Parathyroid adenoma (tissue), 2 donors: ENCODE measurements around the gene ETFB.

Experiments
- H2AFZ ChIP-seq: fragments of 300-600 bp; sonication (generic); one replicate; pipeline ENCODE4 v1.7.0; 2017; ENCODE audit warnings: antibody characterized with exemption, mild to moderate bottlenecking
- H3K27ac ChIP-seq: fragments of 300-600 bp; sonication (generic); one replicate; pipeline ENCODE4 v1.7.0; 2017
- H3K27me3 ChIP-seq: fragments of 300-600 bp; sonication (generic); one replicate; pipeline ENCODE4 v1.7.0; 2017; ENCODE audit warnings: low read length; ENCODE audit not compliant: control insufficient read depth, insufficient read depth
- H3K36me3 ChIP-seq: fragments of 300-600 bp; sonication (generic); one replicate; pipeline ENCODE4 v1.7.0; 2017; ENCODE audit warnings: low read length; ENCODE audit not compliant: control insufficient read depth, insufficient read depth
- H3K4me1 ChIP-seq: fragments of 300-600 bp; sonication (generic); one replicate; pipeline ENCODE4 v1.7.0; 2017; ENCODE audit warnings: control low read depth
- H3K4me2 ChIP-seq: fragments of 300-600 bp; sonication (generic); one replicate; pipeline ENCODE4 v1.7.0; 2017; ENCODE audit warnings: low read length
- H3K4me3 ChIP-seq: fragments of 300-600 bp; sonication (generic); one replicate; pipeline ENCODE4 v1.7.0; 2017; ENCODE audit warnings: low read depth, low read length
- H3K79me2 ChIP-seq: fragments of 300-600 bp; sonication (generic); one replicate; pipeline ENCODE4 v1.7.0; 2017; ENCODE audit warnings: control low read depth
- H3K9ac ChIP-seq: fragments of 300-600 bp; sonication (generic); one replicate; pipeline ENCODE4 v1.7.0; 2017; ENCODE audit warnings: mild to moderate bottlenecking
- H3K9me3 ChIP-seq: fragments of 300-600 bp; sonication (generic); one replicate; pipeline ENCODE4 v1.7.0; 2017; ENCODE audit warnings: low read length; ENCODE audit not compliant: control insufficient read depth
- TF ChIP-seq, protein P1 (sequence below): fragments of 300-600 bp; sonication (generic); IDR thresholded peaks from one replicate; pipeline ENCODE4 v1.7.0; 2017; ENCODE audit warnings: antibody characterized with exemption, mild to moderate bottlenecking
- donor health status: primary hyperparathyroidism.

Gene ETFB

GRCh38 chr19:51359294-51359693, 6.9 kb downstream of the ETFB start:
- Histone ChIP-seq H3K36me3 (no peaks in the 10 kb centered on the region), H3K4me1 (peaks cover 8% of the 10 kb centered on the region), H3K27me3 (no peaks in the 10 kb centered on the region), H3K4me3 (no peak overlapping the region), H3K27ac (no peak overlapping the region), H3K9ac (no peak overlapping the region), H3K9me3 (no peaks in the 10 kb centered on the region), H3K4me2 (no peak overlapping the region), H3K79me2 (peaks cover 17% of the 10 kb centered on the region), H2AFZ (no peak overlapping the region)
- TF ChIP-seq, protein P1, sequence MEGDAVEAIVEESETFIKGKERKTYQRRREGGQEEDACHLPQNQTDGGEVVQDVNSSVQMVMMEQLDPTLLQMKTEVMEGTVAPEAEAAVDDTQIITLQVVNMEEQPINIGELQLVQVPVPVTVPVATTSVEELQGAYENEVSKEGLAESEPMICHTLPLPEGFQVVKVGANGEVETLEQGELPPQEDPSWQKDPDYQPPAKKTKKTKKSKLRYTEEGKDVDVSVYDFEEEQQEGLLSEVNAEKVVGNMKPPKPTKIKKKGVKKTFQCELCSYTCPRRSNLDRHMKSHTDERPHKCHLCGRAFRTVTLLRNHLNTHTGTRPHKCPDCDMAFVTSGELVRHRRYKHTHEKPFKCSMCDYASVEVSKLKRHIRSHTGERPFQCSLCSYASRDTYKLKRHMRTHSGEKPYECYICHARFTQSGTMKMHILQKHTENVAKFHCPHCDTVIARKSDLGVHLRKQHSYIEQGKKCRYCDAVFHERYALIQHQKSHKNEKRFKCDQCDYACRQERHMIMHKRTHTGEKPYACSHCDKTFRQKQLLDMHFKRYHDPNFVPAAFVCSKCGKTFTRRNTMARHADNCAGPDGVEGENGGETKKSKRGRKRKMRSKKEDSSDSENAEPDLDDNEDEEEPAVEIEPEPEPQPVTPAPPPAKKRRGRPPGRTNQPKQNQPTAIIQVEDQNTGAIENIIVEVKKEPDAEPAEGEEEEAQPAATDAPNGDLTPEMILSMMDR: no peak

DNA sequence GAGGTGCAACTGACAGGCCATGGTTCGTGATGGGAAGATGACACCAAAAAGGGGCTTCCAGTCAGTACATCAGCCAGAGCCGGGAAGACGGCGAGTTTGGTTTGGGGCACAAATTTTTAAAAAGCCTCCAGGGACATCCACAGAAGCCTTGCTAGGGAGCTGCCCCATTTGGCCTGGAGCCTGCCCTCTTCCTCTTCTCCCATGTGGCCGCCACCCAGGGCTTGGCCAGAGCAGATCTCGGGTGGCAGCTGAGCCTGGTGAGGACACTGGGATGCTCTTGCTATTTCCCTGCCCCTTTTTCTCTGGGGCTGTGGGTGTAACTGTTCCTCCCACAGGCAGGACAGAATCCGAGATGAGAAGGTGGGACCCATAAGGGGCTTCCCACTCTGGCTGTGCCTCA, 8.2 kb downstream of the ETFB start:
- no peak overlapping the region for H3K27ac ChIP-seq
- peaks cover 13% of the 10 kb centered on the region for H3K4me1 ChIP-seq
- H3K79me2 ChIP-seq: peaks cover 15% of the 10 kb centered on the region
- no peak overlapping the region for H3K4me2 ChIP-seq
- H2AFZ ChIP-seq: no peak overlapping the region
- H3K9me3 ChIP-seq: no peaks in the 10 kb centered on the region
- TF ChIP-seq, protein P1: no peak
- H3K36me3 ChIP-seq: no peaks in the 10 kb centered on the region
- no peaks in the 10 kb centered on the region for H3K27me3 ChIP-seq
- no peak overlapping the region for H3K4me3 ChIP-seq
- H3K9ac ChIP-seq: no peak overlapping the region

DNA sequence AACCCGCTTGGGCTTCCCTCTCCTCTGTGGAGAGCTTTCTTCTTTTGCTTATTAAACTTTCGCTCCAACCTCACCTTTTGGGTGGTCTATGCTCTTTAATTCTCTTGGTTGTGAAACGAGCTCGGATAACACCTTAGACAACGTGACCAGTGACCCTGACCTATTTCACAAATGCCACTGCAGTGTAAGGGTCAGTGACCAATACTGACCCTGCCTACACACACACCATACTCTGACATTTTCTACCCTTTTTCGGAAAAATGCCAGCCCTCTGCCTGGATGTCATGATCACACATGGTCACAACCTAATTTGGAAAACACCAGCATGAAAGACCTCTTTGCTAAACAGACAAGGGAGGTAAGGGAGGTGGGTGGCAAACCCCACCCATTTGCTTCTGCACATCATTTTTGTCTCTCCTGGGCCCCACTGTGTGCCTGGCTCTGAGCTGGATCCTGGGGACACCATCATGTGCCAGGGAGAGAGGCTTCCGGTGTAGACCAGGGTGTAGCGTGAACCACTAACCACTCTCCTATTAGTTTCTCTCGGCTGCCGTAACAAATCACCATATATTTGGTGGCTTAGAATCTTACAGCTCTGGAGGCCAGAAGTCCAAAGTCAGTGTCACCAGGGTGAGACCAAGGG, 9.9 kb downstream of the ETFB start:
- H3K4me3 ChIP-seq: no peak overlapping the region
- no peaks in the 10 kb centered on the region for H3K27me3 ChIP-seq
- TF ChIP-seq, protein P1: no peak
- no peak overlapping the region for H3K4me2 ChIP-seq
- no peak overlapping the region for H3K27ac ChIP-seq
- H3K4me1 ChIP-seq: peaks cover 13% of the 10 kb centered on the region
- no peak overlapping the region for H3K9ac ChIP-seq
- no peaks in the 10 kb centered on the region for H3K9me3 ChIP-seq
- no peaks in the 10 kb centered on the region for H3K36me3 ChIP-seq
- no peak overlapping the region for H2AFZ ChIP-seq
- peaks cover 8% of the 10 kb centered on the region for H3K79me2 ChIP-seq

DNA sequence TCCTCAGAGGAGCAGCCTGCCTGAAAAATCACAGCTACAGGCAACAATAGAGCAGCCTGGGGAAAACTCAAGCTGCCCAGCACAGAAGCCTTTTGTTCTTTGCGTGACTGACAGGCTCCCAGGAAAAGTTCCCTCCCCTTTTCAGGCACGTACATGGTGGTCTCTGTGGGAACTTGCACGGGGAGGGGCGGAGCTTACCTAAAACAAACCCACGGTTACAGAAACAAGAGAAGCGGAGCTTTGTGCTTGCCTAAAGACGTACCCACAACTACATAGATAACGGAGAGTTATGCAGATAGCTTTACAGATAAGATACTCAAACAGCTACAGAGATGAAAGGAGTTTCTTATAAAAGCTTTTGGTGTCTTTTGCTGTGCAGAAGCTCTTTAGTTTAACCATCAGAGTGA, 11.4 kb downstream of the ETFB start:
- Histone ChIP-seq H3K4me3 (no peak overlapping the region), H3K9me3 (no peaks in the 10 kb centered on the region), H3K27ac (peak overlapping the region; percentile 9), H3K9ac (no peak overlapping the region), H2AFZ (no peak overlapping the region), H3K4me1 (peaks cover 13% of the 10 kb centered on the region), H3K79me2 (peaks cover 3% of the 10 kb centered on the region), H3K36me3 (no peaks in the 10 kb centered on the region), H3K4me2 (peak overlapping the region; percentile 58), H3K27me3 (no peaks in the 10 kb centered on the region)
- TF ChIP-seq, protein P1: no peak

DNA sequence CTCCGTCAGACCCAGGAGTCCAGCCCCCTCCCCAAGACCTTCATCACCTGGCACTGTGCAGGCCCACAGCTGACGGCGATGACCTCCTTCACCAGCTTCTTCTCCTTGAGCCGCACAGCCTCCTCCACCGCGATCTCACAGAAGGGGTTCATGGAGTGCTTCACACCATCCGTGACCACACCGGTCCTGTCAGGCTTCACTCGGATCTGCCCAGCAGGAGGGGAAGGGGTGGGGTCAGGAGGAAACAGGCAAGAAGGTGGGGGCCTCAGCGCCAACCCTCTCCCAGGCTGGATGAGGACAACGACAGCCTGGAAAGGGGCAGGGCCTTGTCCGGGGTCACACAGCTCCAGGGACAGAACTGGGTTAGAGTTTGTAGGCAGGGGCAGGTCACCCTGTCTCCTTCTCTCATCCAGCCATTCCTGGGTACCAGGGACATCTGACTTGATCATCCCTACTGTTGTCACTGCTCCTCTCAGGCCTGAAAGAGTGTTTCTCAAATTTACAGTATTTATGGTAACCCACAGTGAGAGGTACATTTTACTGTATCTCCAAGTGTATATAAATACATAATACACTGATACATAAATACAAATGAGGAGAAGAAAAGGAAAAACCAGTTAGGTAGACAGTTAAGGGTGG, 12.0 kb downstream of the ETFB start:
- H3K4me2 ChIP-seq: peak overlapping the region; percentile 58
- TF ChIP-seq, protein P1: no peak
- no peak overlapping the region for H3K9ac ChIP-seq
- H3K4me1 ChIP-seq: peaks cover 13% of the 10 kb centered on the region
- no peaks in the 10 kb centered on the region for H3K9me3 ChIP-seq
- H2AFZ ChIP-seq: no peak overlapping the region
- no peaks in the 10 kb centered on the region for H3K27me3 ChIP-seq
- H3K79me2 ChIP-seq: peaks cover 3% of the 10 kb centered on the region
- H3K4me3 ChIP-seq: no peak overlapping the region
- H3K27ac ChIP-seq: no peak overlapping the region
- H3K36me3 ChIP-seq: no peaks in the 10 kb centered on the region
